ENCODE results near the gene GNB1L. TPM values are rescaled to one million over a fixed set of nuclear protein-coding genes. Genes with fewer than 3 reads are reported as not detected.

Gene GNB1L
- total and polyA plus RNA-seq, 2 donors = 11.2 to 15.4 TPM

DNA sequence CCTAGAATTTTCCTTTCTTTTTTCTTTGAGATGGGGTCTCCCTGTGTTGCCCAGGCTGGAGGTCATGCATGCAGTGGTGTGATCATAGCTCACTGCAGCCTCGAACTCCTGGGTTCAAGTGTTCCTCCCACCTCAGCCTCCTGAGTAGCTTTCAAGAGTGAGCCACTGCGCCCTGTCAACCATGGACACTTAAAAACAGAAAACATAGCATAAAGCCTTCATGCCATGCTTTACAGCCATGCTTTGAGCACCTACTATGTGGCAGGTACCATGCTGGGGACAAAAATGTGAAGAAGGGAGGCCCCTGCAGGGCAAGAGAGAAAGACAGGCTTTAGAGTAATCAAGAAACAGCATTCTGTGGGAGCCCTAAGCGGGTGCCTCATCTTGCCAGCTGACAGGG is 13.7 kb upstream of the GNB1L start:
- WGBS = 95% methylated on average over 3 of the region's 3 CpGs
- Histone ChIP-seq H3K27ac (ENCODE audit: low read depth in 1 of 2, low read length in 1 of 2) (no peak overlapping the region), H3K9me3 (ENCODE audit: control insufficient read depth in 2 of 2, insufficient read depth in 1 of 2, low read length in 1 of 2) (no peaks in the 10 kb centered on the region), H3K4me3 (ENCODE audit: low read length in 2 of 2) (no peak overlapping the region), H3K36me3 (ENCODE audit: control insufficient read depth in 2 of 2, insufficient read depth in 2 of 2, low read length in 1 of 2) (no peaks in the 10 kb centered on the region), H3K27me3 (ENCODE audit: control insufficient read depth in 2 of 2, insufficient read depth in 1 of 2, low read length in 1 of 2) (no peaks in the 10 kb centered on the region), H3K4me1 (ENCODE audit: control insufficient read depth in 2 of 2, insufficient read depth in 2 of 2, low read length in 2 of 2) (peaks cover 8 to 30% of the 10 kb centered on the region in 2 donors)
- DNase-seq (ENCODE audit: low read depth in 6 of 9, low spot score in 9 of 9) = no peak

DNA sequence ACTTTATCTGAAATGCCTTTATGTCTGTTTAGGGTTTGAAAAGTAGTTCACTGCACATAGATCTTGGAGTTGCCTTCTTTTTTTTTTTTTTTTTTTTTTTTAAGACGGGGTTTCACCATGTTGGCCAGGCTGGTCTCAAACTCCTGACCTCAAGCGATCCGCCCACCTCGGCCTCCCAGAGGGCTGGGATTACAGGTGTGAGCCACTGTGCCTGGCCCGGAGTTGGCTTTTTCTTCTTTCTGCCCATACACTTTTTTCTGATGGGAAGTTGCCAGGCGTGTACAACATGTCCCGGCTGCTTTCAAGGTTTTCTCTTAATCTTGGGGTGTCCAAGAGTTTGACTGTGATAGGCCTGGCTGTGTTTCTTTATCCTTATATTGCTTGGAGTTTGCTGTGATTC is 12.9 kb upstream of the GNB1L start:
- WGBS = 97% methylated on average over 7 of the region's 7 CpGs
- Histone ChIP-seq H3K9me3 (ENCODE audit: control insufficient read depth in 2 of 2, insufficient read depth in 1 of 2, low read length in 1 of 2) (no peaks in the 10 kb centered on the region), H3K27ac (ENCODE audit: low read depth in 1 of 2, low read length in 1 of 2) (no peak overlapping the region), H3K36me3 (ENCODE audit: control insufficient read depth in 2 of 2, insufficient read depth in 2 of 2, low read length in 1 of 2) (no peaks in the 10 kb centered on the region), H3K27me3 (ENCODE audit: control insufficient read depth in 2 of 2, insufficient read depth in 1 of 2, low read length in 1 of 2) (no peaks in the 10 kb centered on the region), H3K4me1 (ENCODE audit: control insufficient read depth in 2 of 2, insufficient read depth in 2 of 2, low read length in 2 of 2) (peaks cover 2 to 22% of the 10 kb centered on the region in 2 donors), H3K4me3 (ENCODE audit: low read length in 2 of 2) (no peak overlapping the region)
- no peak for DNase-seq (ENCODE audit: low read depth in 6 of 9, low spot score in 9 of 9)

- H3K36me3 ChIP-seq (ENCODE audit: control insufficient read depth in 2 of 2, insufficient read depth in 2 of 2, low read length in 1 of 2) = no peaks in the 10 kb centered on the region
- H3K4me3 ChIP-seq (ENCODE audit: low read length in 2 of 2) = no peak overlapping the region
- no peaks in the 10 kb centered on the region for H3K9me3 ChIP-seq (ENCODE audit: control insufficient read depth in 2 of 2, insufficient read depth in 1 of 2, low read length in 1 of 2)
- 97% methylated on average over 3 of the region's 3 CpGs for WGBS
- peaks cover 0 to 18% of the 10 kb centered on the region in 2 donors for H3K4me1 ChIP-seq (ENCODE audit: control insufficient read depth in 2 of 2, insufficient read depth in 2 of 2, low read length in 2 of 2)
- H3K27me3 ChIP-seq (ENCODE audit: control insufficient read depth in 2 of 2, insufficient read depth in 1 of 2, low read length in 1 of 2) = no peaks in the 10 kb centered on the region
- no peak for DNase-seq (ENCODE audit: low read depth in 6 of 9, low spot score in 9 of 9)
- H3K27ac ChIP-seq (ENCODE audit: low read depth in 1 of 2, low read length in 1 of 2) = no peak overlapping the region
Measured at GRCh38 chr22:19866665-19867009, 12.0 kb upstream of the GNB1L start.

GRCh38 chr22:19865141-19865829 is 10.6 kb upstream of the GNB1L start:
- DNase-seq (ENCODE audit: low read depth in 6 of 9, low spot score in 9 of 9) = no peak
- Histone ChIP-seq H3K9me3 (ENCODE audit: control insufficient read depth in 2 of 2, insufficient read depth in 1 of 2, low read length in 1 of 2) (no peaks in the 10 kb centered on the region), H3K4me3 (ENCODE audit: low read length in 2 of 2) (no peak overlapping the region), H3K4me1 (ENCODE audit: control insufficient read depth in 2 of 2, insufficient read depth in 2 of 2, low read length in 2 of 2) (peaks cover 0 to 16% of the 10 kb centered on the region in 2 donors), H3K27ac (ENCODE audit: low read depth in 1 of 2, low read length in 1 of 2) (no peak overlapping the region), H3K27me3 (ENCODE audit: control insufficient read depth in 2 of 2, insufficient read depth in 1 of 2, low read length in 1 of 2) (no peaks in the 10 kb centered on the region), H3K36me3 (ENCODE audit: control insufficient read depth in 2 of 2, insufficient read depth in 2 of 2, low read length in 1 of 2) (peaks cover 0 to 4% of the 10 kb centered on the region in 2 donors)
- 97% methylated on average over 12 of the region's 12 CpGs for WGBS

DNA sequence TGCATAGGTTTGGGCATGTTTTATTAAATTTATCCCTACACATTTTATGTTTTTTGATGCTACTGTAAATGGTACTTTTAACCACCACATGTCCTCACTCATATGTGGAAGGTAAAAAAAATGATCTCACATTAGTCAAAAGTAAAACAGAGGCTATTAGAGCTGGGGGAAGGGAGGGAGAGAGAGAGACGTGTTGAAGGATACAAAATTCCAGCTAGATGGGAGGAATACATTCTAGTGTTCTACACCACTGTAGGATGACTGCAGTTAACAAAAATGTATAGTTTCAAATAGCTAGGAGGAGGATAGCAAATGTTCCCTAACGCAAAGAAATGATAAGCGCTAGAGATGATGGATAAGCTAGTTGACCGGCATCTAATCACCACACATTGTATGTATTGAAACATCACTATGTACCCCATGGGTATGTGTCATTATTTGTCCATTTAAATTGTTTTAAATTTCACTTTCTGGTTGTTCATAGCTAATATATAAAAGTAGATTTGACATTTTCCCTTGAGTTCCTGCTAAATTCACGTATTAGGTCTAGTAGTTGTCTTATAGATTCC is 9.9 kb upstream of the GNB1L start:
- Histone ChIP-seq H3K4me1 (ENCODE audit: control insufficient read depth in 2 of 2, insufficient read depth in 2 of 2, low read length in 2 of 2) (peaks cover 0 to 11% of the 10 kb centered on the region in 2 donors), H3K4me3 (ENCODE audit: low read length in 2 of 2) (no peak overlapping the region), H3K36me3 (ENCODE audit: control insufficient read depth in 2 of 2, insufficient read depth in 2 of 2, low read length in 1 of 2) (peaks cover 0 to 4% of the 10 kb centered on the region in 2 donors), H3K9me3 (ENCODE audit: control insufficient read depth in 2 of 2, insufficient read depth in 1 of 2, low read length in 1 of 2) (no peaks in the 10 kb centered on the region), H3K27me3 (ENCODE audit: control insufficient read depth in 2 of 2, insufficient read depth in 1 of 2, low read length in 1 of 2) (no peaks in the 10 kb centered on the region), H3K27ac (ENCODE audit: low read depth in 1 of 2, low read length in 1 of 2) (no peak overlapping the region)
- no peak for DNase-seq (ENCODE audit: low read depth in 6 of 9, low spot score in 9 of 9)
- WGBS = 96% methylated on average over 5 of the region's 5 CpGs

DNA sequence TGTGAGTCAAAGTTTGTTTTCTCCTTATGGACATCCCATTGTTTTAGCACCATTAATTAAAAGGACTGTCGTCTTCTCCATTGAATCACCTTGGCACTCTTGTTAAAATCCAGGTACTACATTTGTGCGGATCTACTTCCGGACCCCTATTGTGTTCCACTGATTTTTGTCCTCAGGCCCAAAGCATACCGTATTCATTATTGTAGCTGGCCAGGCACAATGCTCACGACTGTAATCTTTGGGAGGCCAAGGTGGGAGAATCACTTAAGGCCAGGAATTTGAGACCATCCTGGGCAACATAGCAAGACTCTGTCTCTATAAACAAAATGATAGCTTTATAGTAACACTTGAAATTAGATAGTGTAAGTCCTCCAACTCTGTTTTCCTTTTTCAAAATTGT is 8.9 kb upstream of the GNB1L start:
- Histone ChIP-seq H3K36me3 (ENCODE audit: control insufficient read depth in 2 of 2, insufficient read depth in 2 of 2, low read length in 1 of 2) (peaks cover 0 to 4% of the 10 kb centered on the region in 2 donors), H3K9me3 (ENCODE audit: control insufficient read depth in 2 of 2, insufficient read depth in 1 of 2, low read length in 1 of 2) (no peaks in the 10 kb centered on the region)
- WGBS = 97% methylated on average over 5 of the region's 5 CpGs

GRCh38 chr22:19862619-19863246 is 8.1 kb upstream of the GNB1L start:
- no peak overlapping the region for H3K4me3 ChIP-seq (ENCODE audit: low read length in 2 of 2)
- no peak for DNase-seq (ENCODE audit: low read depth in 6 of 9, low spot score in 9 of 9)
- H3K9me3 ChIP-seq (ENCODE audit: control insufficient read depth in 2 of 2, insufficient read depth in 1 of 2, low read length in 1 of 2) = no peaks in the 10 kb centered on the region
- no peak overlapping the region for H3K27ac ChIP-seq (ENCODE audit: low read depth in 1 of 2, low read length in 1 of 2)
- 97% methylated on average over 13 of the region's 13 CpGs for WGBS
- H3K4me1 ChIP-seq (ENCODE audit: control insufficient read depth in 2 of 2, insufficient read depth in 2 of 2, low read length in 2 of 2) = no peaks in the 10 kb centered on the region
- no peaks in the 10 kb centered on the region for H3K27me3 ChIP-seq (ENCODE audit: control insufficient read depth in 2 of 2, insufficient read depth in 1 of 2, low read length in 1 of 2)
- H3K36me3 ChIP-seq (ENCODE audit: control insufficient read depth in 2 of 2, insufficient read depth in 2 of 2, low read length in 1 of 2) = peaks cover 0 to 4% of the 10 kb centered on the region in 2 donors

More for the DNA sequence above, 8.9 kb upstream of the GNB1L start:
- no peak overlapping the region for H3K4me3 ChIP-seq (ENCODE audit: low read length in 2 of 2)
- no peaks in the 10 kb centered on the region for H3K27me3 ChIP-seq (ENCODE audit: control insufficient read depth in 2 of 2, insufficient read depth in 1 of 2, low read length in 1 of 2)
- DNase-seq (ENCODE audit: low read depth in 6 of 9, low spot score in 9 of 9) = no peak
- peaks cover 0 to 4% of the 10 kb centered on the region in 2 donors for H3K4me1 ChIP-seq (ENCODE audit: control insufficient read depth in 2 of 2, insufficient read depth in 2 of 2, low read length in 2 of 2)
- no peak overlapping the region for H3K27ac ChIP-seq (ENCODE audit: low read depth in 1 of 2, low read length in 1 of 2)

- H3K9me3 ChIP-seq (ENCODE audit: control insufficient read depth in 2 of 2, insufficient read depth in 1 of 2, low read length in 1 of 2) = peaks cover 0 to 3% of the 10 kb centered on the region in 2 donors
- no peak overlapping the region for H3K27ac ChIP-seq (ENCODE audit: low read depth in 1 of 2, low read length in 1 of 2)
- peaks cover 8 to 16% of the 10 kb centered on the region in 2 donors for H3K4me1 ChIP-seq (ENCODE audit: control insufficient read depth in 2 of 2, insufficient read depth in 2 of 2, low read length in 2 of 2)
- WGBS = 98% methylated on average over 8 of the region's 8 CpGs
- H3K27me3 ChIP-seq (ENCODE audit: control insufficient read depth in 2 of 2, insufficient read depth in 1 of 2, low read length in 1 of 2) = no peaks in the 10 kb centered on the region
- peaks cover 0 to 4% of the 10 kb centered on the region in 2 donors for H3K36me3 ChIP-seq (ENCODE audit: control insufficient read depth in 2 of 2, insufficient read depth in 2 of 2, low read length in 1 of 2)
- no peak for DNase-seq (ENCODE audit: low read depth in 6 of 9, low spot score in 9 of 9)
- no peak overlapping the region for H3K4me3 ChIP-seq (ENCODE audit: low read length in 2 of 2)
Measured at GRCh38 chr22:19859861-19860510, 5.3 kb upstream of the GNB1L start.

DNA sequence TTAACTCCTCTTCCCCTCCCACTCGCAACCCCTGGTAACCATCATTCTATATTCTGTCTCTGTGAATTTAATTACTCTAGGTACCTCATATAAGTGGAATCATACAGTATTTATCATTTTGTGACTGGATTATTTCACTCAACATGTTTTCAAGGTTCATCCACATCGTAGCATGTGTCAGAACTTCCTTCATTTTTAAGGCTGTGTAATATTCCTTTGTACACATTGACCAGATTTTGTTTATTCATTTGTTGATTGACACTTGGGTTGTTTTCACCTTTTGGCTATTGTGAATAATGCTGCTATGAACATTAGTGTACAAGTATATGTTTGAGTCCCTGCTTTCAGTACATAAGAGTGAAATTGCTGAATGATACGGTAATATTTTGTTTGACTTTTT is 2.7 kb upstream of the GNB1L start:
- Histone ChIP-seq H3K36me3 (ENCODE audit: control insufficient read depth in 2 of 2, insufficient read depth in 2 of 2, low read length in 1 of 2) (peaks cover 5 to 14% of the 10 kb centered on the region in 2 donors), H3K4me1 (ENCODE audit: control insufficient read depth in 2 of 2, insufficient read depth in 2 of 2, low read length in 2 of 2) (peaks cover 18 to 32% of the 10 kb centered on the region in 2 donors), H3K27ac (ENCODE audit: low read depth in 1 of 2, low read length in 1 of 2) (no peak overlapping the region), H3K4me3 (ENCODE audit: low read length in 2 of 2) (no peak overlapping the region), H3K9me3 (ENCODE audit: control insufficient read depth in 2 of 2, insufficient read depth in 1 of 2, low read length in 1 of 2) (peaks cover 0 to 10% of the 10 kb centered on the region in 2 donors), H3K27me3 (ENCODE audit: control insufficient read depth in 2 of 2, insufficient read depth in 1 of 2, low read length in 1 of 2) (no peaks in the 10 kb centered on the region)
- DNase-seq (ENCODE audit: low read depth in 6 of 9, low spot score in 9 of 9) = no peak
- 98% methylated on average over 3 of the region's 3 CpGs for WGBS

Data from thymus (tissue), 11 donors.